Epithelial cell of esophagus (primary cell): ENCODE measurements around the gene EPS15.

Source experiments
- DNase-seq: peaks from one replicate; pipeline ENCODE4 v3.0.0; 2010; ENCODE audit warnings: low read depth
- H3K4me3 ChIP-seq: 2 replicates; pipeline ENCODE4 v1.5.1; 2011; ENCODE audit warnings: mild to moderate bottlenecking, low read length, control low read depth
- TF ChIP-seq, protein P1 (sequence below): IDR thresholded peaks from 2 replicates; pipeline ENCODE4 v1.5.1; 2011; ENCODE audit warnings: low read depth, mild to moderate bottlenecking, low read length, control low read depth, inconsistent platforms; ENCODE audit not compliant: insufficient read depth; ENCODE audit errors: missing control alignments

The EPS15 gene

DNA sequence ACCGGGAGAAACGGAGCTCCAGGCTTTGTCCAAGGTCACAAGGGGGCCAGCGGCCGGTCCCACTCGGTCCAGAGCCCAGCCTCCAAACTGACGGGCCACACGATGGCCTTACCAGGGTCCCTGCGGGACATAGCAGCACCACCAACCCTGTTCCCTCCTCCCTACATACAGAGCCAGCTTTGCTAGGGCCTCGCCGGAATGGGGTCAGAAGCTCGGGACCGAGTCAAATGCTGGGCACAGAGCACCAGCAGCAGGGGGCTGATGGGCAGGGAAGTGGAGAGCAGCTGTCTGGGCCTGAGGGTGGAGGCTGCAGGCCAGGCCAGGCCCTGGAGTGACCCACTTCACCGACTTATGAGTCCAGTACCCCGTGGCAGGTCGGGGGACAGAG, 173.8 kb downstream of the EPS15 start:
- H3K4me3 ChIP-seq = no peak overlapping the region
- DNase-seq = no peak
- TF ChIP-seq, protein P1, sequence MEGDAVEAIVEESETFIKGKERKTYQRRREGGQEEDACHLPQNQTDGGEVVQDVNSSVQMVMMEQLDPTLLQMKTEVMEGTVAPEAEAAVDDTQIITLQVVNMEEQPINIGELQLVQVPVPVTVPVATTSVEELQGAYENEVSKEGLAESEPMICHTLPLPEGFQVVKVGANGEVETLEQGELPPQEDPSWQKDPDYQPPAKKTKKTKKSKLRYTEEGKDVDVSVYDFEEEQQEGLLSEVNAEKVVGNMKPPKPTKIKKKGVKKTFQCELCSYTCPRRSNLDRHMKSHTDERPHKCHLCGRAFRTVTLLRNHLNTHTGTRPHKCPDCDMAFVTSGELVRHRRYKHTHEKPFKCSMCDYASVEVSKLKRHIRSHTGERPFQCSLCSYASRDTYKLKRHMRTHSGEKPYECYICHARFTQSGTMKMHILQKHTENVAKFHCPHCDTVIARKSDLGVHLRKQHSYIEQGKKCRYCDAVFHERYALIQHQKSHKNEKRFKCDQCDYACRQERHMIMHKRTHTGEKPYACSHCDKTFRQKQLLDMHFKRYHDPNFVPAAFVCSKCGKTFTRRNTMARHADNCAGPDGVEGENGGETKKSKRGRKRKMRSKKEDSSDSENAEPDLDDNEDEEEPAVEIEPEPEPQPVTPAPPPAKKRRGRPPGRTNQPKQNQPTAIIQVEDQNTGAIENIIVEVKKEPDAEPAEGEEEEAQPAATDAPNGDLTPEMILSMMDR = no peak

DNA sequence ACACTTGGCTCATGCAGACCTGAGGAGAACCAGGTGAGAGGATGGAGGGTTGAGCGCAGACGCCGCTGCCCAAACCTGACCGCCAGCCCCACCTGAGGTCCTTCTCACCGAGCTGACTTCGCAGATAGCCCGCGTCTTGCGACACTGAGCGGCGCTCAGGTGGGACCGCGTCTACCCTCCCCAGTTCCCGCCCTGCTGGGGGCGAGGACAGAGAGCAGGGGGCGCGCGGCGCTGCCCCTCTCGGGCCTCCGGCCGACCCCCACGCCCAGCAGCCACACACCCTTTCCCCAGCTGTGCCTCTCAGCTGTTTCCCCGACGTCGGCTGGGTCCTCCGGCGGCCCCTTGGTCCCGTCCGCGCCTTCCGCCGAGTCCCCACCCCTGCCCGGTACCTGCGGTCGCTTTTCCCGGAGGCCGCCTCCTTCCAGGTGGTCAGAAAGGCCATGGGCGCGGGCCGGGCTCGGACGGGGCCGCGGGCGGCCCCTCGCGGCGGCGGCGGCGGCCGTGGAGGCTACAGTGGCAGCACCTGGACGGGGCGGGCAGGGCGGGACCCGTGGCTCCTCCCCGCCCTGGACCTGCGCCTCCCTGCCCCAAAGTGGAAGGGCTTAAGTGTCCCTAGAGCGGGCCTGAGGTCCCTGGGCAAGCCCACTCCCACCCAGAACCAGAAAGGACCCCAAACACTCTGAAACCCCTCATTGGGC, 174.3 kb downstream of the EPS15 start:
- peak overlapping the region; percentile 31 for H3K4me3 ChIP-seq
- DNase-seq = no peak
- TF ChIP-seq, protein P1 = no peak

DNA sequence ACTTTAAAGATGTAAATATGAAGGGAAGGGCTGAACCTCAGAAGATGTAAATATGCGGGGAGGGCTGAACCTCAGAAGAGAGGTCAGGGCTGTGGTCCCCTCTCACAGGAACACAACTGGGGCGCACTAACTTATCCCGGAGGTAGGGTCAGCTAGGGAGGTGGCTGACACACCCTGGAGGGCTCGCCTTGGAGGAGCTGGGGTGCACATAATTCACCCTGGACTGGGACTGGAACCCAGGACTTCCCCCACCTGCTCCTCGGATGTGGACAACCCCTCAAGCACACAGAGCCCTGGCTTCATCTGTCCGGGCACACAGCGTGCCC, 174.8 kb downstream of the EPS15 start:
- DNase-seq = no peak
- TF ChIP-seq, protein P1 = no peak
- H3K4me3 ChIP-seq = peak overlapping the region; percentile 31

DNA sequence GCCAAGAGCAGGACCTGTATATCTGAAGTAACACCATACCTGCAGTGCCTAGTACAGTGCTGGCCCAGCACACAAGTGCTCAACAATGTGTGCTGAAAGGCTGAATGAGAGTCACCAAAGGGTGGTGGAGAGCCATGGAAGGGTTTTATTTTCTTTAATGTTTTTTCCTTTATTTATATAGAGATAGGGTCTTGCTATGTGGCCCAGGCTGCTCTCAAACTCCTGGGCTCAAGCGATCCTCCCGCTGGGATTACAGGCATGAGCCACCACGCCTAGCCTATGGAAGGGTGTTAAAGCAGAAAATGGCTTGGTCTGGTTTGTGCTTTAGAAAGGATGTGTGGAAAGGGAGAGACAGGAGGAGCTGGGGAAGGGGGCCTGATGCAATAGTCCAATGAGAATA, 175.4 kb downstream of the EPS15 start:
- H3K4me3 ChIP-seq = no peak overlapping the region
- TF ChIP-seq, protein P1 = no peak
- DNase-seq = no peak

DNA sequence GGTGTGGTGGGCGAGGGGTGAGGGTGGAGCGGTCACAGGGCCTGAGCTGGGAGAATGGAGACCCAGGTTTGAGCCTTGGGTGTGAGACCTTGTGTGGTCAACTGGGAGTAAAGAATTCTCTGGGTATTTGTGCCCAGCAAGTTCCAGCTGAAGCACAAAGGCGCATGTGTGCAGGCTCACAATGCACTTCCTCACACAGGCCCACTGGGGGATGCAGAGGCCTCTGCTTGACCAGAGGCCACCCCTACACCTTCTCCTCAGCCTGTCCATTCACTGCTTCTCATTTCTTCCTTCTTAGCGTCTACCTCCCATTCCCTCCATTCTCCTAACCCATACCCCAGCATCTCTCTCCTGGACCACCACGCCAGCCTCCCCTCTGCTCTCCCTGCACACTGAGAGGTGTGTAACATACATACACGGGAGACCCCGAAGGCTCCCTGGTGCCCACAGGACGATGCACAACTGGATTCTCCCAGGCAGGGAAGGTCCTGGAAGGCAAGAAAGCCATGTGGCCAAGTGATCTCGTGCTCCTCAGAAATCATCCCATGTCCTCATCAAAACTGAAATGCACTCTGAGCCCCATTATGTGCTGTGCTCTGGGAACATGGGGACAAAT, 176.4 kb downstream of the EPS15 start:
- no peak for DNase-seq
- no peak overlapping the region for H3K4me3 ChIP-seq
- TF ChIP-seq, protein P1 = no peak

DNA sequence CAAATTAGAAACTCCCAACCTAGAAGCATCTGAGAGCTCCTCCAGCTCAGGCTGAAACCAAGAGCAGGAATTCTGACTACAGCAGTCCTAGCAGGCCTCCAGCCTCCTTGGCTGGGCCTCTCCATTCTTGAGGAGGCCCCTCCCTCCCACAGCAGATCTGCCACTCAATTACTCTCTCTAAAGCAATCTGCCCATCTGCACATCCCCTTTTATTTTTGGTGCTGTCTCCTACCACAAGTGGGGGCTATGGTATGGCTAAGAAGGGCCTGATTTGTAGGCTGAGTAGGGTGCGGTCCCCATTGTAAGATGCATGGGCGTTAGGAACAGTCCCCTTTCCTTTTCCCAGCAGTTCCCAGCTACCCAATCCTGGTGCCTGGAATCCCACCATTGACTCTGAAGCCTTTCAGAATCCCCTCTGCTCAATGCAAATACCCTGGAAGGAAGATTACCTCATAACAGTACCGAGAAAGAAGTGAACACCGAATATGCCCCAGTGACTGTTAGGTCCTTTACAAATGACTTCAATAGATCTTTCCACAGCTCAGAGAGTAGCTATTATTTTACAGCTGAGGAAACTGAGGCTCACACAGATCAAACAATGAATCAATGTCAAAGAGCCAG, 177.1 kb downstream of the EPS15 start:
- no peak for DNase-seq

More for the DNA sequence above, 177.1 kb downstream of the EPS15 start:
- TF ChIP-seq, protein P1 = no peak
- H3K4me3 ChIP-seq = no peak overlapping the region
